ENCODE results near the gene PRND. TPM values are rescaled to one million over a fixed set of nuclear protein-coding genes. Genes with fewer than 3 reads are reported as not detected.

PRND gene
- total and polyA plus RNA-seq, 12 donors = 0.17 TPM; not detected in 11

GRCh38 chr20:4717816-4718570 lies 3.7 kb upstream of the PRND start:
- Histone ChIP-seq H3K4me1 (replicated peaks in 1 of 2) (peaks cover 7 to 14% of the 10 kb centered on the region in 2 donors), H3K36me3 (replicated peaks in 1 of 2) (no peaks in the 10 kb centered on the region), H3K27me3 (no peaks in the 10 kb centered on the region), H3K4me3 (no peak overlapping the region), H3K27ac (no peak overlapping the region), H3K9me3 (replicated peaks in 1 of 3) (no peaks in the 10 kb centered on the region)
- WGBS, 4 donors = 76 to 84% (median 81%) methylated on average over 12 of the region's 12 CpGs
- TF ChIP-seq CTCF (IDR thresholded peaks at IDR 0.05) = no peak
- TF ChIP-seq POLR2A (IDR thresholded peaks at IDR 0.05) = no peak
- intact Hi-C loops (cut with DNase I) = no loop called here
- DNase-seq = peak in 1 of 7 donors; percentile 49

DNA sequence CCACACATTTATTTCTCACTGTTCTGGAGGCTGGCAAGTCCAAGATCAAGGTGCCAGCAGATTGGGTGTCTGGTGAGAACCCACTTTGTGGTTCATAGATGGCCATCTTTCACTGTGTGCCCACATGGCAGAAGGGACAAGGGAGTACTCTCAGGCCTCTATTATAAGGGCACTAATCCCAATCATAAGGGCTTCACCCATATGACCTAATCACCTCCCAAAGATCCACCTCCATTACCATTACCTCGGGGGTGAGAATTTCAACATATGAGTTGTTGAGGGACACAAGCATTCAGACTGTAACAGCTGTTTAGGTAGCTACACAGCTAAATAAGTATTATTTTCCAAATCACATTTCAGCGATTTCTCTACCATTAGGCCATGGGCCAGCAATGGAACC lies 2.5 kb upstream of the PRND start:
- WGBS, 4 donors = 90 to 100% (median 93%) methylated on average over 2 of the region's 2 CpGs
- intact Hi-C loops (cut with DNase I) = no loop called here

DNA sequence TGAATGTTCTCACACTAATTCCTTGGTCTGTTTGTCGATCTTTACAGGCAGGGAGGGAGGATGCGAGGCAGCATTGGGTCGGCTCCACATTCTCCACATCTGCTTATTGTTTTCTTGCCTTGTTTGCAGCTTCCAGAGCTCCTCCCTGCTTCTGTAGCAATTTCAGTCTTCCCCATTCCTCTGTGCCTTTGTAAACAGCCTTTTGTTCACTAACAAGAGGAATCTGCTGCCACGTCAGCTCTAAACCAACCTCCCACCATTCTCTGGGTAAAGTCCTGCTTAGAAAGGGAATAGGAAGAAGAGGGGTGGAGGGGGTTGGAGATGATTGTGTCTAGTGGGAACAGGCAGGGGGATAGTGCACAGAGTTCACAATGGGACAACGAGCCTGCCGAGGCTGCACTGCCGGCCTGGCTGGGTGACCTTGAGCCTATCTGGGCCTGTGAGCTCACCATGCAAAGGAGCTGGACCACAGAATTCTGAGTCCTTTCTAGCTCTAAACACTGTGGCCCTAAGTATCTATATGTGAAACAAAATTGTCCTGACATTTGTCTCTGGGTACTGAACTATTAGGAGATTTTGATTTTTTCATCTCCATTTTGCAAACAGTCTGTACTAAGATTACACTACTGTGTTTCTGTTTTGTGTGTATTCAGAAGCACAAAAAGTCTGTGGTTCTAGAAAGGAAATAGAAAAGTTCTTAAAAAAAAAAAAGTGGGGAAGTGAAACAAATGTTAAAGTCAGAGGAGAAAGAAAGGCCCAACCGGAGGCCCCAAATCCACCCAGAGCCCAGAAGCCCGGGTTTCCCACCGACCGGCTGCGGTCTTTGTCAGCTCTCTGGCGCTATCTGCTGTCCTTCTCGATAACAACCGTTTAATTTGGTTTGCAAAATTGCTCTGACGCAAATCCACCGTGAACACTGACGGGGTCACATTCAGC lies 1.4 kb upstream of the PRND start:
- no peaks in the 10 kb centered on the region for H3K36me3 ChIP-seq (replicated peaks in 1 of 2)
- H3K4me3 ChIP-seq = no peak overlapping the region
- TF ChIP-seq CTCF (IDR thresholded peaks at IDR 0.05) (peak; percentile 55 to 94 (median 84)), POLR2A (IDR thresholded peaks at IDR 0.05) (no peak)
- DNase-seq = peak; percentile 72 to 88 (median 79)
- WGBS, 4 donors = 20 to 24% (median 22%) methylated on average over 15 to 18 of the region's 18 CpGs
- peaks cover 7 to 14% of the 10 kb centered on the region in 2 donors for H3K4me1 ChIP-seq (replicated peaks in 1 of 2)
- H3K27ac ChIP-seq = peak overlapping the region in 3 of 5 donors; percentile 20 to 85 (median 58)
- no peaks in the 10 kb centered on the region for H3K27me3 ChIP-seq
- no peaks in the 10 kb centered on the region for H3K9me3 ChIP-seq (replicated peaks in 1 of 3)
- intact Hi-C loops (cut with DNase I) = loop anchor here (2.0 kb wide), 2 partner anchors 112 to 114 kb away; no protein-coding TSS in a partner anchor

More for the DNA sequence above, 2.5 kb upstream of the PRND start:
- Histone ChIP-seq H3K4me1 (replicated peaks in 1 of 2) (peaks cover 7 to 14% of the 10 kb centered on the region in 2 donors), H3K4me3 (no peak overlapping the region), H3K27ac (peak overlapping the region in 1 of 5 donors; percentile 29), H3K36me3 (replicated peaks in 1 of 2) (no peaks in the 10 kb centered on the region), H3K27me3 (no peaks in the 10 kb centered on the region), H3K9me3 (replicated peaks in 1 of 3) (no peaks in the 10 kb centered on the region)
- DNase-seq = no peak
- no peak for TF ChIP-seq CTCF (IDR thresholded peaks at IDR 0.05)
- no peak for TF ChIP-seq POLR2A (IDR thresholded peaks at IDR 0.05)

GRCh38 chr20:4720977-4721349 lies 746 bp upstream of the PRND start:
- Histone ChIP-seq H3K9me3 (replicated peaks in 1 of 3) (no peaks in the 10 kb centered on the region), H3K27me3 (no peaks in the 10 kb centered on the region), H3K4me3 (no peak overlapping the region), H3K36me3 (replicated peaks in 1 of 2) (no peaks in the 10 kb centered on the region), H3K27ac (no peak overlapping the region), H3K4me1 (replicated peaks in 1 of 2) (peaks cover 7 to 14% of the 10 kb centered on the region in 2 donors)
- no peak for TF ChIP-seq POLR2A (IDR thresholded peaks at IDR 0.05)
- TF ChIP-seq CTCF (IDR thresholded peaks at IDR 0.05) = no peak
- 27 to 39% (median 37%) methylated on average over 7 to 10 of the region's 10 CpGs for WGBS, 4 donors
- DNase-seq = peak in 1 of 7 donors; percentile 36
- intact Hi-C loops (cut with DNase I) = loop anchor here (2.0 kb wide), 2 partner anchors 112 to 114 kb away; no protein-coding TSS in a partner anchor
